ENCODE results near the gene KANK2.

The KANK2 gene

GRCh38 chr19:11197291-11198174 is at the start of gene KANK2:
KANK2 (minus strand) TSS chr19:11197545; CDS start chr19:11194511, 3,034 bp downstream.
- Histone ChIP-seq H3K27me3 (ENCODE audit: control insufficient read depth in 1 of 2, insufficient read depth in 2 of 2, low read length in 2 of 2) (no peaks in the 10 kb centered on the region), H3K4me3 (ENCODE audit: low read depth in 1 of 2, low read length in 2 of 2) (peak within 1 kb of the TSS; percentile 83 to 87), H3K4me1 (ENCODE audit: control insufficient read depth in 1 of 2, insufficient read depth in 2 of 2, low read length in 2 of 2) (peaks cover 5 to 17% of the 10 kb centered on the region in 2 donors), H3K36me3 (ENCODE audit: control insufficient read depth in 1 of 2, insufficient read depth in 2 of 2, low read length in 2 of 2) (peaks cover 5 to 18% of the 10 kb centered on the region in 2 donors), H3K9me3 (ENCODE audit: control insufficient read depth in 1 of 2, low read length in 2 of 2) (no peaks in the 10 kb centered on the region), H3K27ac (ENCODE audit: low read depth, low read length) (peak within 1 kb of the TSS; percentile 70), H3K9ac (ENCODE audit: low read depth in 1 of 2, low read length in 2 of 2) (peak within 1 kb of the TSS; percentile 75 to 84)

- H3K27ac ChIP-seq (ENCODE audit: low read depth, low read length) = no peak overlapping the region
- H3K9me3 ChIP-seq (ENCODE audit: control insufficient read depth in 1 of 2, low read length in 2 of 2) = no peaks in the 10 kb centered on the region
- H3K4me1 ChIP-seq (ENCODE audit: control insufficient read depth in 1 of 2, insufficient read depth in 2 of 2, low read length in 2 of 2) = peaks cover 0 to 6% of the 10 kb centered on the region in 2 donors
- H3K27me3 ChIP-seq (ENCODE audit: control insufficient read depth in 1 of 2, insufficient read depth in 2 of 2, low read length in 2 of 2) = no peaks in the 10 kb centered on the region
- H3K4me3 ChIP-seq (ENCODE audit: low read depth in 1 of 2, low read length in 2 of 2) = no peak overlapping the region
- no peak overlapping the region for H3K9ac ChIP-seq (ENCODE audit: low read depth in 1 of 2, low read length in 2 of 2)
- peaks cover 6 to 47% of the 10 kb centered on the region in 2 donors for H3K36me3 ChIP-seq (ENCODE audit: control insufficient read depth in 1 of 2, insufficient read depth in 2 of 2, low read length in 2 of 2)
These were observed 49.6 kb upstream of the KANK2 start for GRCh38 chr19:11246941-11247340.

- Histone ChIP-seq H3K4me1 (ENCODE audit: control insufficient read depth in 1 of 2, insufficient read depth in 2 of 2, low read length in 2 of 2) (peaks cover 0 to 6% of the 10 kb centered on the region in 2 donors), H3K36me3 (ENCODE audit: control insufficient read depth in 1 of 2, insufficient read depth in 2 of 2, low read length in 2 of 2) (peaks cover 0 to 40% of the 10 kb centered on the region in 2 donors), H3K9me3 (ENCODE audit: control insufficient read depth in 1 of 2, low read length in 2 of 2) (no peaks in the 10 kb centered on the region), H3K9ac (ENCODE audit: low read depth in 1 of 2, low read length in 2 of 2) (no peak overlapping the region), H3K27ac (ENCODE audit: low read depth, low read length) (no peak overlapping the region), H3K4me3 (ENCODE audit: low read depth in 1 of 2, low read length in 2 of 2) (no peak overlapping the region), H3K27me3 (ENCODE audit: control insufficient read depth in 1 of 2, insufficient read depth in 2 of 2, low read length in 2 of 2) (no peaks in the 10 kb centered on the region)
These were observed 47.7 kb upstream of the KANK2 start for GRCh38 chr19:11244846-11245589.

- Histone ChIP-seq H3K4me3 (ENCODE audit: low read depth in 1 of 2, low read length in 2 of 2) (peak overlapping the region in 1 of 2 donors; percentile 32), H3K27me3 (ENCODE audit: control insufficient read depth in 1 of 2, insufficient read depth in 2 of 2, low read length in 2 of 2) (no peaks in the 10 kb centered on the region), H3K9ac (ENCODE audit: low read depth in 1 of 2, low read length in 2 of 2) (peak overlapping the region in 1 of 2 donors; percentile 25), H3K4me1 (ENCODE audit: control insufficient read depth in 1 of 2, insufficient read depth in 2 of 2, low read length in 2 of 2) (peaks cover 0 to 6% of the 10 kb centered on the region in 2 donors), H3K27ac (ENCODE audit: low read depth, low read length) (no peak overlapping the region), H3K36me3 (ENCODE audit: control insufficient read depth in 1 of 2, insufficient read depth in 2 of 2, low read length in 2 of 2) (peaks cover 6 to 44% of the 10 kb centered on the region in 2 donors), H3K9me3 (ENCODE audit: control insufficient read depth in 1 of 2, low read length in 2 of 2) (no peaks in the 10 kb centered on the region)
These were observed 46.4 kb upstream of the KANK2 start for GRCh38 chr19:11243798-11244169.

GRCh38 chr19:11242864-11243797 is 45.8 kb upstream of the KANK2 start:
- Histone ChIP-seq H3K4me3 (ENCODE audit: low read depth in 1 of 2, low read length in 2 of 2) (peak overlapping the region in 1 of 2 donors; percentile 32), H3K27me3 (ENCODE audit: control insufficient read depth in 1 of 2, insufficient read depth in 2 of 2, low read length in 2 of 2) (no peaks in the 10 kb centered on the region), H3K36me3 (ENCODE audit: control insufficient read depth in 1 of 2, insufficient read depth in 2 of 2, low read length in 2 of 2) (peaks cover 10 to 39% of the 10 kb centered on the region in 2 donors), H3K9me3 (ENCODE audit: control insufficient read depth in 1 of 2, low read length in 2 of 2) (no peaks in the 10 kb centered on the region), H3K27ac (ENCODE audit: low read depth, low read length) (no peak overlapping the region), H3K4me1 (ENCODE audit: control insufficient read depth in 1 of 2, insufficient read depth in 2 of 2, low read length in 2 of 2) (peaks cover 0 to 6% of the 10 kb centered on the region in 2 donors), H3K9ac (ENCODE audit: low read depth in 1 of 2, low read length in 2 of 2) (peak overlapping the region in 1 of 2 donors; percentile 25)

GRCh38 chr19:11242025-11242424 is 44.7 kb upstream of the KANK2 start:
- Histone ChIP-seq H3K27ac (ENCODE audit: low read depth, low read length) (no peak overlapping the region), H3K4me1 (ENCODE audit: control insufficient read depth in 1 of 2, insufficient read depth in 2 of 2, low read length in 2 of 2) (peaks cover 0 to 6% of the 10 kb centered on the region in 2 donors), H3K27me3 (ENCODE audit: control insufficient read depth in 1 of 2, insufficient read depth in 2 of 2, low read length in 2 of 2) (no peaks in the 10 kb centered on the region), H3K4me3 (ENCODE audit: low read depth in 1 of 2, low read length in 2 of 2) (no peak overlapping the region), H3K9ac (ENCODE audit: low read depth in 1 of 2, low read length in 2 of 2) (no peak overlapping the region), H3K9me3 (ENCODE audit: control insufficient read depth in 1 of 2, low read length in 2 of 2) (no peaks in the 10 kb centered on the region), H3K36me3 (ENCODE audit: control insufficient read depth in 1 of 2, insufficient read depth in 2 of 2, low read length in 2 of 2) (peaks cover 10 to 29% of the 10 kb centered on the region in 2 donors)

- peaks cover 10 to 39% of the 10 kb centered on the region in 2 donors for H3K36me3 ChIP-seq (ENCODE audit: control insufficient read depth in 1 of 2, insufficient read depth in 2 of 2, low read length in 2 of 2)
- no peak overlapping the region for H3K27ac ChIP-seq (ENCODE audit: low read depth, low read length)
- no peak overlapping the region for H3K4me3 ChIP-seq (ENCODE audit: low read depth in 1 of 2, low read length in 2 of 2)
- no peaks in the 10 kb centered on the region for H3K9me3 ChIP-seq (ENCODE audit: control insufficient read depth in 1 of 2, low read length in 2 of 2)
- H3K4me1 ChIP-seq (ENCODE audit: control insufficient read depth in 1 of 2, insufficient read depth in 2 of 2, low read length in 2 of 2) = peaks cover 0 to 6% of the 10 kb centered on the region in 2 donors
- no peaks in the 10 kb centered on the region for H3K27me3 ChIP-seq (ENCODE audit: control insufficient read depth in 1 of 2, insufficient read depth in 2 of 2, low read length in 2 of 2)
- H3K9ac ChIP-seq (ENCODE audit: low read depth in 1 of 2, low read length in 2 of 2) = no peak overlapping the region
These were observed 42.7 kb upstream of the KANK2 start for GRCh38 chr19:11240008-11240444.

- Histone ChIP-seq H3K9ac (ENCODE audit: low read depth in 1 of 2, low read length in 2 of 2) (no peak within 1 kb of the TSS), H3K36me3 (ENCODE audit: control insufficient read depth in 1 of 2, insufficient read depth in 2 of 2, low read length in 2 of 2) (peaks cover 10 to 41% of the 10 kb centered on the region in 2 donors), H3K27ac (ENCODE audit: low read depth, low read length) (no peak within 1 kb of the TSS), H3K27me3 (ENCODE audit: control insufficient read depth in 1 of 2, insufficient read depth in 2 of 2, low read length in 2 of 2) (no peaks in the 10 kb centered on the region), H3K9me3 (ENCODE audit: control insufficient read depth in 1 of 2, low read length in 2 of 2) (no peaks in the 10 kb centered on the region), H3K4me1 (ENCODE audit: control insufficient read depth in 1 of 2, insufficient read depth in 2 of 2, low read length in 2 of 2) (peaks cover 0 to 6% of the 10 kb centered on the region in 2 donors), H3K4me3 (ENCODE audit: low read depth in 1 of 2, low read length in 2 of 2) (no peak within 1 kb of the TSS)
These were observed 42.1 kb upstream of the KANK2 start, which contains the start of gene ANGPTL8 for GRCh38 chr19:11239377-11240000. ANGPTL8 (plus strand) TSS chr19:11239619; CDS start chr19:11239638, 19 bp downstream.

- Histone ChIP-seq H3K36me3 (ENCODE audit: control insufficient read depth in 1 of 2, insufficient read depth in 2 of 2, low read length in 2 of 2) (peaks cover 10 to 41% of the 10 kb centered on the region in 2 donors), H3K4me1 (ENCODE audit: control insufficient read depth in 1 of 2, insufficient read depth in 2 of 2, low read length in 2 of 2) (peaks cover 0 to 5% of the 10 kb centered on the region in 2 donors), H3K27me3 (ENCODE audit: control insufficient read depth in 1 of 2, insufficient read depth in 2 of 2, low read length in 2 of 2) (no peaks in the 10 kb centered on the region), H3K9me3 (ENCODE audit: control insufficient read depth in 1 of 2, low read length in 2 of 2) (no peaks in the 10 kb centered on the region), H3K27ac (ENCODE audit: low read depth, low read length) (no peak overlapping the region), H3K9ac (ENCODE audit: low read depth in 1 of 2, low read length in 2 of 2) (no peak overlapping the region), H3K4me3 (ENCODE audit: low read depth in 1 of 2, low read length in 2 of 2) (no peak overlapping the region)
These were observed 41.5 kb upstream of the KANK2 start for GRCh38 chr19:11238781-11239376.
